HEK293 (cell line): ENCODE data around the gene CDX4.

Source experiments
- CTCF ChIP-seq: fragments of 450-650 bp; formaldehyde crosslinking; IDR thresholded peaks from 2 replicates; pipeline ENCODE4 v1.5.1; 2016; ENCODE audit warnings: missing biosample characterization, missing genetic modification characterization
- MZF1 ChIP-seq: fragments of 450-650 bp; formaldehyde crosslinking; IDR thresholded peaks from 2 replicates; pipeline ENCODE4 v1.5.1; 2017; ENCODE audit warnings: missing biosample characterization, missing genetic modification characterization, borderline replicate concordance
- TRIM28 ChIP-seq: IDR thresholded peaks from 2 replicates; pipeline ENCODE4 v1.6.1; 2011; ENCODE audit warnings: low read length, control low read depth, borderline replicate concordance
- YY1 ChIP-seq: fragments of 450-650 bp; formaldehyde crosslinking; IDR thresholded peaks from 2 replicates; pipeline ENCODE4 v1.5.1; 2018; ENCODE audit warnings: missing biosample characterization, missing genetic modification characterization
- ZNF221 ChIP-seq: fragments of 450-650 bp; formaldehyde crosslinking; IDR thresholded peaks from 2 replicates; pipeline ENCODE4 v1.5.1; 2017; ENCODE audit warnings: missing biosample characterization, missing genetic modification characterization, borderline replicate concordance
- ZNF416 ChIP-seq: fragments of 450-650 bp; formaldehyde crosslinking; IDR thresholded peaks from 2 replicates; pipeline ENCODE4 v1.5.1; 2016; ENCODE audit warnings: missing biosample characterization, missing genetic modification characterization
- ZNF449 ChIP-seq: fragments of 450-650 bp; formaldehyde crosslinking; IDR thresholded peaks from 2 replicates; pipeline ENCODE4 v1.5.1; 2017; ENCODE audit warnings: missing biosample characterization, mild to moderate bottlenecking, missing genetic modification characterization, moderate library complexity

- TF ChIP-seq ZNF416 (tag by site-specific recombination), result no peak
- TF ChIP-seq YY1 (tag by site-specific recombination), result no peak
- TF ChIP-seq ZNF221 (tag by site-specific recombination), result no peak
- TF ChIP-seq CTCF (tag by site-specific recombination), result no peak
- TF ChIP-seq MZF1, result no peak
- TF ChIP-seq TRIM28, result no peak
- TF ChIP-seq ZNF449, result no peak
These were observed 48.5 kb upstream of the CDX4 start for GRCh38 chrX:73398185-73398914.
